K562 (cell line): ENCODE results near the gene ZSWIM4. TPM values are rescaled to one million over a fixed set of nuclear protein-coding genes. Genes with fewer than 3 reads are reported as not detected.

Source experiments
- BCOR ChIP-seq: fragments of 450-650 bp; IDR thresholded peaks from 2 replicates; pipeline ENCODE4 v1.6.1; 2016
- CBFA2T3 ChIP-seq: fragments of 450-650 bp; IDR thresholded peaks from 2 replicates; pipeline ENCODE4 v1.6.1; 2017
- DPF2 ChIP-seq: fragments of 450-650 bp; IDR thresholded peaks from 2 replicates; pipeline ENCODE4 v1.6.1; 2016
- EP300 ChIP-seq: IDR thresholded peaks from 2 replicates; pipeline ENCODE4 v1.6.1; 2012; ENCODE audit warnings: low read length, improper control_type of control experiment
- ETV1 ChIP-seq: fragments of 450-650 bp; conservative IDR thresholded peaks from 2 replicates; pipeline ENCODE4 v1.6.1; 2016; ENCODE audit warnings: missing genetic modification characterization, control low read depth, low read depth, missing compliant biosample characterization
- FOXP1 ChIP-seq: sonication (generic); formaldehyde crosslinking; IDR thresholded peaks from 2 replicates; pipeline ENCODE4 v1.8.0; 2022; ENCODE audit warnings: mild to moderate bottlenecking, missing genetic modification reagents
- NR2F6 ChIP-seq: fragments of 450-650 bp; formaldehyde crosslinking; IDR thresholded peaks from 2 replicates; pipeline ENCODE4 v1.4.0; 2020; ENCODE audit warnings: mild to moderate bottlenecking
- PHF20 ChIP-seq: fragments of 450-650 bp; IDR thresholded peaks from 2 replicates; pipeline ENCODE4 v1.6.1; 2018; ENCODE audit not compliant: partially characterized antibody
- SMAD2 ChIP-seq: fragments of 150-350 bp; IDR thresholded peaks from 2 replicates; pipeline ENCODE4 v1.6.1; 2014; ENCODE audit warnings: low read depth, mild to moderate bottlenecking, low read length
- SMARCE1 ChIP-seq: fragments of 450-650 bp; IDR thresholded peaks from 2 replicates; pipeline ENCODE4 v1.7.1; 2016; ENCODE audit warnings: mild to moderate bottlenecking
- STAG1 ChIP-seq: sonication (generic); formaldehyde crosslinking; IDR thresholded peaks from 2 replicates; pipeline ENCODE4 v1.5.0; 2020; ENCODE audit warnings: missing genetic modification reagents, borderline replicate concordance
- TAL1 ChIP-seq: fragments of 450-650 bp; IDR thresholded peaks from 2 replicates; pipeline ENCODE4 v1.6.1; 2016; ENCODE audit warnings: mild to moderate bottlenecking
- ZBTB17 ChIP-seq: fragments of 450-650 bp; formaldehyde crosslinking; IDR thresholded peaks from 2 replicates; pipeline ENCODE4 v1.4.0; 2020; ENCODE audit warnings: mild to moderate bottlenecking
- ZBTB7A ChIP-seq: IDR thresholded peaks from 2 replicates; pipeline ENCODE4 v1.6.1; 2011; ENCODE audit warnings: low read depth, mild to moderate bottlenecking, low read length, moderate library complexity, borderline replicate concordance; ENCODE audit not compliant: control insufficient read depth
- ZNF324 ChIP-seq: fragments of 250-450 bp; sonication (Bioruptor Pico); IDR thresholded peaks from 2 replicates; pipeline ENCODE4 v1.4.0; 2020; ENCODE audit warnings: mild to moderate bottlenecking
- polyA plus RNA-seq, 8 experiments: library from polyadenylated mRNA; depleted of rRNA in 4 of 8; stranded (reverse) in 5 of 8; unstranded in 3 of 8; fragments of >200 nt; fragmentation: Nextera tagmentation in 2 of 8; fragmentation: Illumina TruSeq in 1 of 8; extraction: Ambion mirVana in 2 of 8; extraction: Trizol in 1 of 8; gene quantifications; 2 replicates each; pipeline versions ENCODE4 v1.2.1 to v1.2.3, GENCODE V29; 2011 to 2014; ENCODE audit warnings: inconsistent platforms in 1 of 8, missing spikeins in 1 of 8
- total RNA-seq, 7 experiments: library from RNA; depleted of rRNA in 6 of 7; stranded (reverse); fragments of >200 nt in 6 of 7; fragmentation: Illumina TruSeq in 2 of 7; extraction: Trizol in 2 of 7; gene quantifications; 2 replicates each; pipeline versions ENCODE4 v1.2.1 to v1.2.3, GENCODE V29; 2011 to 2021; ENCODE audit warnings: low replicate concordance in 1 of 7
- TF ChIP-seq, protein P1 (sequence below): fragments of 450-650 bp; IDR thresholded peaks from 2 replicates; pipeline ENCODE4 v1.6.1; 2017; ENCODE audit warnings: antibody characterized with exemption, mild to moderate bottlenecking
- TF ChIP-seq, protein P2 (sequence below): sonication (generic); formaldehyde crosslinking; IDR thresholded peaks from 2 replicates; pipeline ENCODE4 v1.8.1; 2023; ENCODE audit warnings: mild to moderate bottlenecking, missing genetic modification reagents
- TF ChIP-seq, protein P3 (sequence below): conservative IDR thresholded peaks from 2 replicates; pipeline ENCODE4 v1.6.1; 2011; ENCODE audit warnings: low read depth, mild to moderate bottlenecking, low read length; ENCODE audit not compliant: control insufficient read depth
- TF ChIP-seq, protein P4 (sequence below): fragments of 450-650 bp; IDR thresholded peaks from 2 replicates; pipeline ENCODE4 v1.6.1; 2014; ENCODE audit warnings: low read depth, mild to moderate bottlenecking, moderate library complexity, borderline replicate concordance

The ZSWIM4 gene
- total and polyA plus RNA-seq, 9 of the 15 experiments (the other 6 are each of a cell fraction or from before 2014, with no cell fraction given), result 0.25 to 3.7 (median 0.79) TPM; not detected in 2

DNA sequence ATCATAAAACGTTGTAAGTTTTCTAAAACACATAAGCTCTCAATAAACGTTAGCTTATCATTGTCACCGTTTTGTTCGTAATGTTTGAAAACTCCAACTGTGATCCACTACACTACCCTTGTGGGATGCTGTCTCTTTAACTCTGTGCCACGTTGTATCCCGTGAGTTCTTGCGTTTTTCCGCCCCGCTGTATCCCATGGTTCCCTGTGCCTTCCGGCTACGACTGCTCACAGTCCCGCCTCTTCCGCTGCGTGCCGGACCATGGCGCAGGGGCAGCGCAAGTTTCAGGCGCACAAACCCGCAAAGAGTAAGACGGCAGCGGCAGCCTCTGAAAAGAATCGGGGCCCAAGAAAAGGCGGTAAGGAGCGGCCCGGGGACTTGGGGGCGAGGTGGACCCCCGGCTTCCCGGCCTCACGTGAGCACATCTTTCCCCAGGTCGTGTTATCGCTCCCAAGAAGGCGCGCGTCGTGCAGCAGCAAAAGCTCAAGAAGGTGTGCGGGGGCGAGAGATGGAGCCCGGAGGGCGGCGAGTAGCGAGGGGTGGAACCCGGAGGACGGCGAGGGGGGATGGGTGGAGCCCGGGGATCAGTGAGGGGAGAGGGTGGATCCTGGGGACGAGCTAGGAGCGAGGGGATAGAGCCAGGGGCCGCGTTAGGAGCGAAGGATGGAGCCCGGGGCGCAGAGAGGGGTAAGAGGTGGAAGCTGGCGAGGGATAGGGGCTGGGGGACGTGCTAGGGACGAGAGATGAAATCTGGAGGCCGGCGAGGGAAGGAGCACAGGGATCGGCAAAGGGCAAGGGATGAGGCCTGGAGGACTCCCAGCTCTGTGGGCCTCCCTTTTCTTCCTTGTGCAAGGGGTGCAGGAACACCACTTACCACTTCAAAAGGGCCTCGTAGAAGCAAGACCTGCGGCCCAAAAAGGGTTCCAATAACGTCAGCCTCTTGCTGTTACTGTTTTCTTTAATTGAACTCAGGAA is 20.7 kb upstream of the ZSWIM4 start, which contains the start of gene C19orf53 (continued):
- peak; percentile 45; the same call in 1 of the 2 replicates for TF ChIP-seq SMARCE1
- TF ChIP-seq, protein P1, sequence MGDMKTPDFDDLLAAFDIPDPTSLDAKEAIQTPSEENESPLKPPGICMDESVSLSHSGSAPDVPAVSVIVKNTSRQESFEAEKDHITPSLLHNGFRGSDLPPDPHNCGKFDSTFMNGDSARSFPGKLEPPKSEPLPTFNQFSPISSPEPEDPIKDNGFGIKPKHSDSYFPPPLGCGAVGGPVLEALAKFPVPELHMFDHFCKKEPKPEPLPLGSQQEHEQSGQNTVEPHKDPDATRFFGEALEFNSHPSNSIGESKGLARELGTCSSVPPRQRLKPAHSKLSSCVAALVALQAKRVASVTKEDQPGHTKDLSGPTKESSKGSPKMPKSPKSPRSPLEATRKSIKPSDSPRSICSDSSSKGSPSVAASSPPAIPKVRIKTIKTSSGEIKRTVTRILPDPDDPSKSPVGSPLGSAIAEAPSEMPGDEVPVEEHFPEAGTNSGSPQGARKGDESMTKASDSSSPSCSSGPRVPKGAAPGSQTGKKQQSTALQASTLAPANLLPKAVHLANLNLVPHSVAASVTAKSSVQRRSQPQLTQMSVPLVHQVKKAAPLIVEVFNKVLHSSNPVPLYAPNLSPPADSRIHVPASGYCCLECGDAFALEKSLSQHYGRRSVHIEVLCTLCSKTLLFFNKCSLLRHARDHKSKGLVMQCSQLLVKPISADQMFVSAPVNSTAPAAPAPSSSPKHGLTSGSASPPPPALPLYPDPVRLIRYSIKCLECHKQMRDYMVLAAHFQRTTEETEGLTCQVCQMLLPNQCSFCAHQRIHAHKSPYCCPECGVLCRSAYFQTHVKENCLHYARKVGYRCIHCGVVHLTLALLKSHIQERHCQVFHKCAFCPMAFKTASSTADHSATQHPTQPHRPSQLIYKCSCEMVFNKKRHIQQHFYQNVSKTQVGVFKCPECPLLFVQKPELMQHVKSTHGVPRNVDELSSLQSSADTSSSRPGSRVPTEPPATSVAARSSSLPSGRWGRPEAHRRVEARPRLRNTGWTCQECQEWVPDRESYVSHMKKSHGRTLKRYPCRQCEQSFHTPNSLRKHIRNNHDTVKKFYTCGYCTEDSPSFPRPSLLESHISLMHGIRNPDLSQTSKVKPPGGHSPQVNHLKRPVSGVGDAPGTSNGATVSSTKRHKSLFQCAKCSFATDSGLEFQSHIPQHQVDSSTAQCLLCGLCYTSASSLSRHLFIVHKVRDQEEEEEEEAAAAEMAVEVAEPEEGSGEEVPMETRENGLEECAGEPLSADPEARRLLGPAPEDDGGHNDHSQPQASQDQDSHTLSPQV, result peak; percentile 77
- no peak for TF ChIP-seq EP300
- TF ChIP-seq TAL1, result no peak
- TF ChIP-seq STAG1 (CRISPR knock-in tag), result no peak
- peak; percentile 30; the same call in 1 of the 2 replicates for TF ChIP-seq CBFA2T3
- peak; percentile 89 for TF ChIP-seq ETV1 (tag)
- no peak for TF ChIP-seq FOXP1 (CRISPR knock-in tag)
- no peak for TF ChIP-seq SMAD2
- no peak for TF ChIP-seq ZNF324
- peak; percentile 71 for TF ChIP-seq PHF20
- TF ChIP-seq, protein P2, sequence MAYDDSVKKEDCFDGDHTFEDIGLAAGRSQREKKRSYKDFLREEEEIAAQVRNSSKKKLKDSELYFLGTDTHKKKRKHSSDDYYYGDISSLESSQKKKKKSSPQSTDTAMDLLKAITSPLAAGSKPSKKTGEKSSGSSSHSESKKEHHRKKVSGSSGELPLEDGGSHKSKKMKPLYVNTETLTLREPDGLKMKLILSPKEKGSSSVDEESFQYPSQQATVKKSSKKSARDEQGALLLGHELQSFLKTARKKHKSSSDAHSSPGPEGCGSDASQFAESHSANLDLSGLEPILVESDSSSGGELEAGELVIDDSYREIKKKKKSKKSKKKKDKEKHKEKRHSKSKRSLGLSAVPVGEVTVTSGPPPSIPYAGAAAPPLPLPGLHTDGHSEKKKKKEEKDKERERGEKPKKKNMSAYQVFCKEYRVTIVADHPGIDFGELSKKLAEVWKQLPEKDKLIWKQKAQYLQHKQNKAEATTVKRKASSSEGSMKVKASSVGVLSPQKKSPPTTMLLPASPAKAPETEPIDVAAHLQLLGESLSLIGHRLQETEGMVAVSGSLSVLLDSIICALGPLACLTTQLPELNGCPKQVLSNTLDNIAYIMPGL (CRISPR knock-in tag), result peak; percentile 35; the same call in 1 of the 2 replicates
- 0 out of 2 replicates have a peak, but pooled peaks have one; percentile 17 for TF ChIP-seq NR2F6 (CRISPR knock-in tag)
- TF ChIP-seq, protein P3, sequence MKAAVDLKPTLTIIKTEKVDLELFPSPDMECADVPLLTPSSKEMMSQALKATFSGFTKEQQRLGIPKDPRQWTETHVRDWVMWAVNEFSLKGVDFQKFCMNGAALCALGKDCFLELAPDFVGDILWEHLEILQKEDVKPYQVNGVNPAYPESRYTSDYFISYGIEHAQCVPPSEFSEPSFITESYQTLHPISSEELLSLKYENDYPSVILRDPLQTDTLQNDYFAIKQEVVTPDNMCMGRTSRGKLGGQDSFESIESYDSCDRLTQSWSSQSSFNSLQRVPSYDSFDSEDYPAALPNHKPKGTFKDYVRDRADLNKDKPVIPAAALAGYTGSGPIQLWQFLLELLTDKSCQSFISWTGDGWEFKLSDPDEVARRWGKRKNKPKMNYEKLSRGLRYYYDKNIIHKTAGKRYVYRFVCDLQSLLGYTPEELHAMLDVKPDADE, result peak; percentile 91
- peak; percentile 74 for TF ChIP-seq DPF2
- TF ChIP-seq BCOR, result peak; percentile 47; the same call in 1 of the 2 replicates
- TF ChIP-seq, protein P4, sequence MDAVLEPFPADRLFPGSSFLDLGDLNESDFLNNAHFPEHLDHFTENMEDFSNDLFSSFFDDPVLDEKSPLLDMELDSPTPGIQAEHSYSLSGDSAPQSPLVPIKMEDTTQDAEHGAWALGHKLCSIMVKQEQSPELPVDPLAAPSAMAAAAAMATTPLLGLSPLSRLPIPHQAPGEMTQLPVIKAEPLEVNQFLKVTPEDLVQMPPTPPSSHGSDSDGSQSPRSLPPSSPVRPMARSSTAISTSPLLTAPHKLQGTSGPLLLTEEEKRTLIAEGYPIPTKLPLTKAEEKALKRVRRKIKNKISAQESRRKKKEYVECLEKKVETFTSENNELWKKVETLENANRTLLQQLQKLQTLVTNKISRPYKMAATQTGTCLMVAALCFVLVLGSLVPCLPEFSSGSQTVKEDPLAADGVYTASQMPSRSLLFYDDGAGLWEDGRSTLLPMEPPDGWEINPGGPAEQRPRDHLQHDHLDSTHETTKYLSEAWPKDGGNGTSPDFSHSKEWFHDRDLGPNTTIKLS, result peak; percentile 93
- TF ChIP-seq ZBTB17 (CRISPR knock-in tag), result peak; percentile 60
- no peak for TF ChIP-seq ZBTB7A
